ENCODE data around the gene INIP. TPM values are rescaled to one million over a fixed set of nuclear protein-coding genes. Genes with fewer than 3 reads are reported as not detected.

INIP gene
- total RNA-seq, 2 experiments from 2014 or later = 40.3 to 46.5 TPM

DNA sequence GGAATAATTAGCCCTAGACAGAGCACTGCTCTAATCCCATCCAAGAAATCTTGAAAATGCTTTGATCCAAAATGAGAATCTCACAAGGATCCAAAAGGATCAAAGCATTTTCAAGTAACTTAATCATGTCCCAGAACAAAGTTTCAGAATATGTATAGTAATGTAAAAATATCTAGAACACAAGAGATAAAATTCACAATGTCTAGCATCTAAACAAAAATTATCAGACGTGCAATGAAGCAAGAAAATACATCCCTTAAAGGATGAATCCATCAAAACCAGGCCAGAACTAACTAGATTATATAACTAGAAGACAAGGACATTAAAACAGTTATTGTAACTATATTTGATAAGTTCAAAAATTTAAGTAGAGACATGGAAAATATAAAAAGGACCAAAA is 69.3 kb downstream of the INIP start:
- peaks cover 14% of the 10 kb centered on the region for H3K36me3 Mint-ChIP-seq (ENCODE audit: low read depth)
- POLR2A ChIA-PET = no interaction called here
- CTCF ChIA-PET = interaction anchor here (0.6 kb wide), 1 partner anchor 209 kb away, joined by 3 read pairs; no protein-coding TSS in a partner anchor

DNA sequence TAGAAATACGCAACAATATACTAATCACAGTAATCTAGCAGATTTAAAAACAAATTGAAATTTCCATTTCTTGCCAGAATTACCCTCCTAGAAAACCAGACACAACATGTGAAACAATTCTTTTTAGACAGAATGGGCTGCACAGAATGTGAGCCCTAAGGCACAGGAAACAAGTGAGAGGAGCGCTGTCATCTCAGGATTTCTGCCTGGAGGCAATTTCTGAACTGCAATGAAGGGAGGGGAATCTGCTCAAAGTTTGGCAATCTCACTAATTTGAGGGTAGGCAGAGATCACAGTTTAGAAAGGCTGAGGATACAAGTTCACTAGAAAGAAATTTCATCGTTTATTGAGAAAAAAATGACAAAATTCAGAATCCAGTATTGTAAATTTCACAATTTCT is 70.3 kb downstream of the INIP start:
- Mint-ChIP-seq H3K36me3 (ENCODE audit: low read depth) (peaks cover 14% of the 10 kb centered on the region), H3K4me3 (no peak overlapping the region), H3K27me3 (no peaks in the 10 kb centered on the region), H3K9me3 (peaks cover 31% of the 10 kb centered on the region), H3K4me1 (no peaks in the 10 kb centered on the region), H3K27ac (no peak overlapping the region)
- no peak for DNase-seq
- ChIA-PET POLR2A (no interaction called here), CTCF (no interaction called here)

More for the DNA sequence above, 69.3 kb downstream of the INIP start:
- Mint-ChIP-seq H3K4me3 (no peak overlapping the region), H3K27me3 (no peaks in the 10 kb centered on the region), H3K9me3 (peaks cover 29% of the 10 kb centered on the region), H3K4me1 (no peaks in the 10 kb centered on the region), H3K27ac (no peak overlapping the region)
- no peak for DNase-seq

DNA sequence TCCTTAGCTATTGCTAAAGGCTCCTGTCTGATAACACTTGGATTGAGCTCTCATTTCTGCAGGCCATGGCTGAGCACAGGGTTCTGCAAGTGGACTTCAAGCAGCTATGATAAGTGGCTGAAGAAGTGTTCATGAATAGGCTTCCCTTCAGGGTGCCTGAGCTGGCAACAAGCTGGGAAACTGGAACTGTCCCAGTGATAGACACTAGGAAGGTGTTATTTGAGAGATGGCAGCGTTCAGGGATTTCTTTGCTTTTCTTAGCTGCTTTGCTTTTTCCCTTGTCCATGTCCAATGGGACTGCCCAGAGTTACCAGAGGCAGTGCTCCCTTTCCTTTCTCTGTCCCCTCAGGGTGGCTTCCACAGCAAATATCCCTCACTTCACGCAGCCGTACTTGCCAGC is 75.8 kb downstream of the INIP start:
- Mint-ChIP-seq H3K9me3 (peaks cover 24% of the 10 kb centered on the region), H3K4me1 (no peaks in the 10 kb centered on the region), H3K36me3 (ENCODE audit: low read depth) (peaks cover 11% of the 10 kb centered on the region), H3K27me3 (no peaks in the 10 kb centered on the region), H3K27ac (no peak overlapping the region), H3K4me3 (no peak overlapping the region)
- CTCF ChIA-PET = interaction anchor here (0.7 kb wide), 1 partner anchor 123 kb away, joined by 3 read pairs; no protein-coding TSS in a partner anchor
- DNase-seq = no peak
- POLR2A ChIA-PET = no interaction called here

DNA sequence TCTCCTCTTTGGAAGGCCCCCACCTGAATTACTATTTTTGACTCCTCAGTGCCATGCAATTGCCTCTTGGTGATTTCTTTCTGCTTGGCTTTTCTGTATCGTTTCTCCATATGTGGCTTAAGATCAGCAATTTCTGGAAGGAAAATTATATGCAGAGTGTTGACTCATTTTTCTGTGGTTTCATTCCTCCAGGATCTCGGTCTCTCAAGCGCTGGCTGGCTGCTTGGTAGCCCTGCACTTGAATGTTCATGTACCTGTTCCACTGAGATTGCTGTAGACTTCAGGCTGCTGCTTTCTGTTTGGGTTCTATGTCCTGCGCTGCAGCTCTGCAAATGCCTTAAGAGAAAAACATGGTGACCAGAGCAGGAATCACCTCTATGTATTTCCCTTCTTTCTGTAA is 77.6 kb downstream of the INIP start:
- ChIA-PET POLR2A (no interaction called here), CTCF (no interaction called here)
- H3K4me1 Mint-ChIP-seq = no peaks in the 10 kb centered on the region
- H3K27me3 Mint-ChIP-seq = no peaks in the 10 kb centered on the region
- peaks cover 17% of the 10 kb centered on the region for H3K9me3 Mint-ChIP-seq
- H3K4me3 Mint-ChIP-seq = no peak overlapping the region
- H3K36me3 Mint-ChIP-seq (ENCODE audit: low read depth) = peaks cover 3% of the 10 kb centered on the region
- H3K27ac Mint-ChIP-seq = no peak overlapping the region
- DNase-seq = no peak

Other genes starting within 250 kb of the INIP start
- 1 to 10 TPM; 6.5 to 6.8 TPM for gene KIAA1958, start 231.3 kb downstream of the INIP start, total RNA-seq
- 1 to 10 TPM; 6.9 to 7.4 TPM for gene SNX30, start 32.6 kb upstream of the INIP start, total RNA-seq
- gene SLC46A2, start 172.8 kb upstream of the INIP start, total RNA-seq = not detected

Measured in activated CD4-positive, alpha-beta T cell treated with anti-CD3 and anti-CD28 coated beads, Interleukin-2, amount 10 ng/mL, durations not matched to agents 7 days and 5 days (primary cell).